Right cardiac atrium (tissue), 5 donors: ENCODE results near the gene SLC28A1. TPM values are rescaled to one million over a fixed set of nuclear protein-coding genes. Genes with fewer than 3 reads are reported as not detected.

Experiments used
- ATAC-seq, 2 donors: fragments of 200-7000 bp; cut with Tn5 transposase; one replicate each; pipeline versions ENCODE4 v1.8.0 to v1.9.1; 2020; ENCODE audit warnings: moderate library complexity in 2 of 2, mild to moderate bottlenecking in 1 of 2
- DNase-seq, 3 donors: peaks; one replicate each; pipeline ENCODE4 v3.0.0-alpha.2; 2020
- H3K27ac ChIP-seq: one replicate; pipeline ENCODE4 v1.5.1; 2013; ENCODE audit warnings: mild to moderate bottlenecking, low read length, control low read depth, moderate library complexity
- H3K27me3 ChIP-seq: one replicate; pipeline ENCODE4 v1.6.1; 2013; ENCODE audit not compliant: control insufficient read depth, insufficient read depth
- H3K4me1 ChIP-seq: one replicate; pipeline ENCODE4 v1.6.1; 2013; ENCODE audit warnings: low read length; ENCODE audit not compliant: control insufficient read depth, insufficient read depth
- H3K4me3 ChIP-seq: one replicate; pipeline ENCODE4 v1.5.1; 2013; ENCODE audit warnings: low read length, control low read depth
- H3K9me3 ChIP-seq: one replicate; pipeline ENCODE4 v1.6.1; 2013; ENCODE audit warnings: low read length; ENCODE audit not compliant: control insufficient read depth
- WGBS: extraction: QIAGEN DNeasy Blood & Tissue Kit; methylation state at CpG from one replicate; pipeline ENCODE4 v1.1.7; 2013; 5-methylcytosine and 5-hydroxymethylcytosine counted together
- intact Hi-C, 4 donors: fragments of 100-400 bp; cut with DNase I; formaldehyde crosslinking; loops; one replicate each; pipeline versions ENCODE4 v1.11.0 to v1.14.0; 2022 to 2023
- polyA plus RNA-seq: library from polyadenylated mRNA; stranded (reverse); fragments of 200-250 nt; gene quantifications from one replicate; pipeline ENCODE4 v1.2.3, GENCODE V29; 2013
- total RNA-seq, 4 donors: library from RNA; stranded (reverse); fragmentation: NEBNext Ultra II Directional; extraction: Animal tissue kit (Norgen Biotek cat#: 25700); gene quantifications; one replicate each; pipeline ENCODE4 v1.2.1, GENCODE V29; 2021
- donor health status: healthy with polysubstance abuse.
- donor health status: DM: no; HTN: yes; CAD: no.
- donor health status: DM: no; HTN: no; CAD: no.
- donor health status: DM: no; HTN: yes; CAD: no; lungs with severe emphysema.
- donor health status: DM: yes; HTN: yes; CAD: no.

The SLC28A1 gene
- total and polyA plus RNA-seq, 5 donors: 0.29 to 0.54 (median 0.37) TPM; not detected in 1

- intact Hi-C loops: loop anchor here in 1 of 4 donors (10.0 kb wide), 1 partner anchor 66 kb away; no protein-coding TSS in a partner anchor
- no peak for ATAC-seq
- WGBS: 85% methylated on average over 17 of the region's 17 CpGs
Measured at GRCh38 chr15:84910928-84911623, 26.6 kb downstream of the SLC28A1 start.

GRCh38 chr15:84911879-84912660 lies 27.6 kb downstream of the SLC28A1 start:
- WGBS: 20% methylated on average over 6 of the region's 6 CpGs
- peaks cover 36% of the 10 kb centered on the region for H3K4me1 ChIP-seq

More at GRCh38 chr15:84910928-84911623, 26.6 kb downstream of the SLC28A1 start:
- H3K9me3 ChIP-seq: no peaks in the 10 kb centered on the region
- peaks cover 36% of the 10 kb centered on the region for H3K4me1 ChIP-seq
- H3K27me3 ChIP-seq: no peaks in the 10 kb centered on the region
- peak in 1 of 3 donors; percentile 61 for DNase-seq
- peak overlapping the region; percentile 5 for H3K27ac ChIP-seq
- H3K4me3 ChIP-seq: no peak overlapping the region

GRCh38 chr15:84913360-84913723 lies 28.9 kb downstream of the SLC28A1 start:
- DNase-seq (no peak), ATAC-seq (no peak)
- Histone ChIP-seq H3K27me3 (no peaks in the 10 kb centered on the region), H3K27ac (peak overlapping the region; percentile 88), H3K4me3 (no peak overlapping the region), H3K9me3 (no peaks in the 10 kb centered on the region), H3K4me1 (peaks cover 36% of the 10 kb centered on the region)
- WGBS: 39% methylated on average over 2 of the region's 2 CpGs
- intact Hi-C loops: loop anchor here in 1 of 4 donors (10.0 kb wide), 1 partner anchor 69 kb away; no protein-coding TSS in a partner anchor

More at GRCh38 chr15:84911879-84912660, 27.6 kb downstream of the SLC28A1 start:
- peak; percentile 95 to 96 (median 95) for DNase-seq
- Histone ChIP-seq H3K27ac (peak overlapping the region; percentile 88), H3K27me3 (no peaks in the 10 kb centered on the region), H3K4me3 (no peak overlapping the region), H3K9me3 (no peaks in the 10 kb centered on the region)
- intact Hi-C loops: loop anchor here in 1 of 4 donors (10.0 kb wide), 1 partner anchor 67 kb away; no protein-coding TSS in a partner anchor
- peak; percentile 93 to 95 for ATAC-seq

- WGBS: 63% methylated on average over 5 of the region's 5 CpGs
- peak in 1 of 3 donors; percentile 39 for DNase-seq
- intact Hi-C loops: loop anchor here in 1 of 4 donors (10.0 kb wide), 1 partner anchor 70 kb away; no protein-coding TSS in a partner anchor
- Histone ChIP-seq H3K4me3 (no peak overlapping the region), H3K9me3 (no peaks in the 10 kb centered on the region), H3K4me1 (peaks cover 36% of the 10 kb centered on the region), H3K27ac (peak overlapping the region; percentile 99), H3K27me3 (no peaks in the 10 kb centered on the region)
- no peak for ATAC-seq
Measured at GRCh38 chr15:84914351-84914750, 29.9 kb downstream of the SLC28A1 start.

- H3K4me3 ChIP-seq: no peak overlapping the region
- WGBS: 19% methylated on average over 12 of the region's 12 CpGs
- peak; percentile 88 to 89 (median 89) for DNase-seq
- no peaks in the 10 kb centered on the region for H3K27me3 ChIP-seq
- H3K27ac ChIP-seq: peak overlapping the region; percentile 99
- intact Hi-C loops: loop anchor here in 1 of 4 donors (10.0 kb wide), 1 partner anchor 70 kb away; no protein-coding TSS in a partner anchor
- ATAC-seq: peak; percentile 83
- no peaks in the 10 kb centered on the region for H3K9me3 ChIP-seq
- H3K4me1 ChIP-seq: peaks cover 35% of the 10 kb centered on the region
Measured at GRCh38 chr15:84914909-84915605, 30.6 kb downstream of the SLC28A1 start.

- no peak overlapping the region for H3K4me3 ChIP-seq
Measured at GRCh38 chr15:84915606-84915958, 31.1 kb downstream of the SLC28A1 start.

GRCh38 chr15:84917452-84917851 lies 33.0 kb downstream of the SLC28A1 start:
- intact Hi-C loops: loop anchor here in 1 of 4 donors (10.0 kb wide), 1 partner anchor 73 kb away; no protein-coding TSS in a partner anchor
- peaks cover 21% of the 10 kb centered on the region for H3K4me1 ChIP-seq
- 100% methylated on average over 1 of the region's 1 CpG for WGBS
- H3K9me3 ChIP-seq: no peaks in the 10 kb centered on the region
- no peak overlapping the region for H3K27ac ChIP-seq
- H3K27me3 ChIP-seq: no peaks in the 10 kb centered on the region
- DNase-seq (peak in 1 of 3 donors; percentile 9), ATAC-seq (no peak)
- H3K4me3 ChIP-seq: no peak overlapping the region

More at GRCh38 chr15:84915606-84915958, 31.1 kb downstream of the SLC28A1 start:
- intact Hi-C loops: loop anchor here in 1 of 4 donors (10.0 kb wide), 1 partner anchor 71 kb away; no protein-coding TSS in a partner anchor
- Histone ChIP-seq H3K4me1 (peaks cover 34% of the 10 kb centered on the region), H3K27ac (peak overlapping the region; percentile 99), H3K27me3 (no peaks in the 10 kb centered on the region), H3K9me3 (no peaks in the 10 kb centered on the region)
- ATAC-seq (no peak), DNase-seq (peak in 1 of 3 donors; percentile 45)
- WGBS: 32% methylated on average over 3 of the region's 3 CpGs

- Histone ChIP-seq H3K4me3 (no peak overlapping the region), H3K4me1 (peaks cover 12% of the 10 kb centered on the region), H3K9me3 (no peaks in the 10 kb centered on the region), H3K27me3 (no peaks in the 10 kb centered on the region), H3K27ac (no peak overlapping the region)
- WGBS: 96% methylated on average over 2 of the region's 2 CpGs
- no peak for DNase-seq
- no peak for ATAC-seq
- intact Hi-C loops: loop anchor here in 1 of 4 donors (10.0 kb wide), 1 partner anchor 74 kb away; no protein-coding TSS in a partner anchor
Measured at GRCh38 chr15:84919106-84919667, 34.7 kb downstream of the SLC28A1 start.

- ATAC-seq: no peak
- WGBS: 84% methylated on average over 2 of the region's 2 CpGs
- no peak for DNase-seq
- no peak overlapping the region for H3K27ac ChIP-seq
- H3K27me3 ChIP-seq: no peaks in the 10 kb centered on the region
- intact Hi-C loops: loop anchor here in 3 of 4 donors (10.0 kb wide), 2 partner anchors 56 to 266 kb away; partner anchors contain the start of genes NMB (in 1 of the 3) and WDR73 (in 1 of the 3)
- no peak overlapping the region for H3K4me3 ChIP-seq
- peaks cover 2% of the 10 kb centered on the region for H3K4me1 ChIP-seq
- H3K9me3 ChIP-seq: no peaks in the 10 kb centered on the region
Measured at GRCh38 chr15:84921121-84921520, 36.7 kb downstream of the SLC28A1 start.

- intact Hi-C loops: loop anchor here in 3 of 4 donors (10.0 kb wide), 2 partner anchors 58 to 268 kb away; partner anchors contain the start of genes NMB (in 1 of the 3) and WDR73 (in 1 of the 3)
- Histone ChIP-seq H3K9me3 (no peaks in the 10 kb centered on the region), H3K27ac (no peak overlapping the region), H3K27me3 (no peaks in the 10 kb centered on the region), H3K4me3 (no peak overlapping the region), H3K4me1 (peaks cover 2% of the 10 kb centered on the region)
- DNase-seq: peak in 1 of 3 donors; percentile 38
- WGBS: 92% methylated on average over 13 of the region's 13 CpGs
- no peak for ATAC-seq
Measured at GRCh38 chr15:84922530-84922929, 38.1 kb downstream of the SLC28A1 start.
